ENCODE measurements around the gene FTSJ1.
"Not testable (repeated sequence)": the region's sequence is repeated elsewhere in the genome, so short reads cannot be mapped to it uniquely, and the experiment has no call there.

The FTSJ1 gene, protein sequence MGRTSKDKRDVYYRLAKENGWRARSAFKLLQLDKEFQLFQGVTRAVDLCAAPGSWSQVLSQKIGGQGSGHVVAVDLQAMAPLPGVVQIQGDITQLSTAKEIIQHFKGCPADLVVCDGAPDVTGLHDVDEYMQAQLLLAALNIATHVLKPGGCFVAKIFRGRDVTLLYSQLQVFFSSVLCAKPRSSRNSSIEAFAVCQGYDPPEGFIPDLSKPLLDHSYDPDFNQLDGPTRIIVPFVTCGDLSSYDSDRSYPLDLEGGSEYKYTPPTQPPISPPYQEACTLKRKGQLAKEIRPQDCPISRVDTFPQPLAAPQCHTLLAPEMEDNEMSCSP

GRCh38 chrX:48475774-48476577 lies at the start of gene FTSJ1:
Gene FTSJ1 (plus strand): TSS chrX:48476199. CDS start chrX:48478048, 1,849 bp downstream.
- peak; percentile 83 for DNase-seq

GRCh38 chrX:48427027-48427716 lies 48.8 kb upstream of the FTSJ1 start:
- not testable (repeated sequence) for DNase-seq

DNA sequence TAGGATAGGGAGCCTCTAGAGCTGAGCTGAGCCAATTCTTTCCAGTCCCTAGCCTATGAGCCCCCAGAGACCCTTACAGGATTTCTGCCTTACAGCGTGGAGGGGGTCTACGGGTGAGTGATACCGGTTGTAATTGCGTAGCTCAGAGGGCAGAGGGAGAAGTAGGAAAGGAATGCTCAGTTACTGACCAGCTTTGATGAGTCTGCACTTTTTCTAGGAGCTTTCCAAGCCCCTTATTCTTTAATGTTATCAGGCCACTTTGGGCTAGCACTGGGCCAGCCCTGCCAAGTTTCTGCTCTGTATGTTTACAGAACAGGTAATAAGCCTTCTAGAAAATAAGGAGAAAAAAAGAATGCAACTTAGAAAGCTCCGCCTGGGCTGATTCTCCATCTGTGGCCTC lies 46.4 kb upstream of the FTSJ1 start:
- DNase-seq = not testable (repeated sequence)

GRCh38 chrX:48430166-48430565 lies 45.8 kb upstream of the FTSJ1 start:
- DNase-seq = not testable (repeated sequence)

GRCh38 chrX:48433713-48434112 lies 42.3 kb upstream of the FTSJ1 start:
- DNase-seq = not testable (repeated sequence)

- DNase-seq = not testable (repeated sequence)
Observed at GRCh38 chrX:48447201-48447600, 28.8 kb upstream of the FTSJ1 start.

- DNase-seq = no peak
Observed at GRCh38 chrX:48450076-48450475, 25.9 kb upstream of the FTSJ1 start.

DNA sequence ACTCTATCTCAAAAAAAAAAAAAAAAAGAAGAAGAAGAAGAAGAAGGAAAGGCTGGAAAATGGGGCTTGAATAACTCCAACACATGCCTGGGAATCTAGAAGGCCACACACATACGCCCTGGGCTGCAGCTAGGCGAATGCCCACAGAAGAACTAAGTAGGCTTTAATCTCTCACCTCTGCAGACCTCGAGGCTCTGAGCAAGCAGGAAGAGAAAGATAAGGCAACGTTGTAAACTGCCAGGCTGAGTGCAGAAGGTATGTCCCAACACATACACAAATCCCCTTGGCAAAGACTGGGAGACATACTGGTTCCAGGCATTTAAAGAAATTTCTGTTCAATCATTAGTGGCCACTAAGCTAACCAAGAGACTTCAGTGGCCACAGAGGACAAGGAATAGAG lies 24.3 kb upstream of the FTSJ1 start:
- no peak for DNase-seq

GRCh38 chrX:48456628-48457331 lies 19.2 kb upstream of the FTSJ1 start:
- DNase-seq = no peak

DNA sequence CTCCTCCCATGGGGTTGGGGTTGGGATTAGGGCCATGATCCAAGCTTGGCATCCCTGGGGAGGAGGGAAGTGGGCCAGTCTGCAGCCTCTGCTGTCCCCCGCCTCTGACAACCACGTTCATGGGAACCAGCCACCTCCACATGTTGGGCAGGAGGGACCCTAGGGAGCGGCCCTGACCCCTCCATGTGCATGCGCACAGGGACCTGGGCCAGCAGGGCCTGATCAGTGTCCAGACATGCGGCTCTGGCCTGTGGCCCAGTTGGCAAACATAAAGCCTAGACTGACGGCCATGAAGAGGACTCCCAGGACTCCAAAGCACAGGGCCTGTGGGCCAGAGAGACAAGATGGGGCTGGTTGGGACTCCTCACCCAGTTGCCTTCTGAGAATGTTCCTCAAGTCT lies 17.3 kb upstream of the FTSJ1 start:
- DNase-seq = no peak

DNA sequence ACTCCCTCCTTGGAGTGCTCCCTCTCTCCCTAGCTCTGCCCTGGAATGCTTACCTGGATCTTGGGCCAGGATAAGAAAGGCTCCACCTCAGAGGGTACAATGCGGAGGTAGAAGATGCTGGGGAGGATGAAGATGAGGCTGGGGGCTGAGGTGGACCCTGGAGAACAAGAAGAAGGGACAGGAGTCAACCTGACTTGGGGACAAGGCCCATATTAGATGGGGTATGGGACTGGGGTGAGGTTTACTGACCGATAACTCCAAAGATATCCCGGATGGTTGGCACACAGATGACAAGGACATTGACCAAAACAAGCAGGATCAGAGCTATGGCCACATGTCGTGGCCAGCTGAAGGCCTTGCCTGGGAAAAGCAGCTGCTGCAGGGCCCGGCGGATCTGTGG lies 16.5 kb upstream of the FTSJ1 start:
- no peak for DNase-seq

DNA sequence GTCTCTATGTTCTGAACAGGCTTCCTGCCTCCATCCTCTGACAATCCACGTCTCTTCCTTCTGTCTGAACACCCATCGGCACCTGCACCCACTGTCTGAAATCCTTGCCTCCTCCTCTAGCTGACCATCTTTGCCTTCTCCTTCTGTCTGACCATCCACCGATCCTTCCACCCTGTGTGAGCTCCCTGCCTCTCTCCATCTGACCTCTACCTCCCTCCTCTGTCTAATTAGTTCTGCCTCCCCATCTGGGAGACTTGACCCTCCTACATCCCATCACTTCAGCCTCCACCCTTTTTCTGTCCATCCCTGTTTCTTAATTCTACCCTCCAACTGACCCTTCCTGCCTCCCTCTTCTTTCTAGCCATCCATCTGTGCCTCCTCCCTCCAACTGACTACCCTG lies 16.0 kb upstream of the FTSJ1 start:
- no peak for DNase-seq

- no peak for DNase-seq
Observed at GRCh38 chrX:48460606-48461005, 15.4 kb upstream of the FTSJ1 start.

GRCh38 chrX:48461830-48462229 lies 14.2 kb upstream of the FTSJ1 start:
- no peak for DNase-seq

DNA sequence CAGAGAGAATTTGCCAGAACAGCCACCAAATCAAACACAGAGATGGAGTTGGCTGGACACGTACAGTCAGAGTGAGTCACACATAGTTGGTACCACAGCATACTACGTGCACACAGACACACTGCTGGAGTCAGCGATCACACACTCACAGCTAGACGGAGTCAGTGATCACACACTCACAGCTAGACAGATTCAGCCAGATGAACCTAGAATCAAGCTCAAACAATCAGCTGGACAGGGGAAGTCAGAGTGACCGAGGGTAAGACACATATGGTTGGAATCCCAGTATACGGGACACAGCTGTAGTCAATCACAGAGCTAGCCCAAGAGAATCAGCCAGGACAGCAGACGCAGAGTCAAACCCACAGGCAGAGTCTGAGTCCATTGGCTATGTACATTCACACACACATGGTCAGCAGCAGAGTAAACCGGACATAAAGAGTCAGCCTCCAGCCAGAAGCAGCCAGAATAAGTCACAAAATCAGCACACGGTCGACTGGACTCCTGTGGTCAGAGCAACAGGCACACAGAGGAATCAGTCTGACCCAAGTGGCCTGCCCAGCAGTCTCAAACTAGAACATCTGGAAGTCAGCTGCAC lies 10.6 kb upstream of the FTSJ1 start:
- no peak for DNase-seq

GRCh38 chrX:48466696-48467095 lies 9.3 kb upstream of the FTSJ1 start:
- DNase-seq = no peak

DNA sequence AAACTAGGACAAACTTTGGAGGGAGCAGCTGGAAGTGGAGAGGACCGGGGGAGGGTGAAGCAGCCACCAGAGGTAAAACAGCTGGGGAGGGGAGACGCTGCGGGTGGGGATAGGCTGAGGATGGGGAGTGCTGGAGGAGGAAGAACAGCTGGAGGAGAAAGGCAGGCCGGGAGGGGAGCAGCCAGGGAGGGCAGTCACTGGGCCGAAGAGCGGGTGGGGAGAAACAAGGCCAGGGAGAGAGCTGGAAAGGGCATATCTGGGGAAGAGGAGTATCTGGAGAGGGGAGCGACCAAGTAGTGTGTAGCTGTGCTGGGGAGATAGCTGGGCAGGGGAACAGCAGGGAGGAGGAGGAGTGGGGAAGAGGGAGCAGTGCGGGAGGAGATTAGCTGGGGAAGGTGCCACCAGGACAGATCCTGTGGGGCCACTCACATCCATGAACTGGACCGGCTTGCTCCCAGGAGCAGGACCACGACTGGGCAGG lies 8.7 kb upstream of the FTSJ1 start:
- DNase-seq = no peak

DNA sequence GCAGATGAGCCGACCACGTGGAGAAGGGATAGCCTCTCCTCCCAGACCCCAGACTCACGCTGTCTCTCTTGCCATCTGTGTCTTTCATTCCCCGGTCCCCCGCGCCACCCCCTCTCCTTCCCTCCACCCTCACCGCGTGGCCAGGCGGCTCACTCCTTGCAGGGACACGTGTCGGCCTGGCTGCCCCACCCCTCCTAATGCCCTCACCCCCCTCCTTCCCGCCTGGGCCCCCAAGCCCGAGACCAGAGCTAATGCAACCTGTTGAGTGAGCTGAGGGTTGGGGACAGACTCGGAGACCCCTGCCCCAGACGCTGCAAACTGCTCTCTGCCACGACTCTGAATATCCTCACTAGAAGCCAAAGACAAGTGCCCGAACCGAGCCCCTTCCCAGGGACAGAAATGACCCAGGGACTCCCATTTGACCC lies 7.7 kb upstream of the FTSJ1 start:
- no peak for DNase-seq

GRCh38 chrX:48468693-48469691 lies 7.0 kb upstream of the FTSJ1 start:
- DNase-seq = no peak

GRCh38 chrX:48470110-48470832 lies 5.7 kb upstream of the FTSJ1 start, which contains the start of gene SLC38A5:
Gene SLC38A5 (minus strand): TSS chrX:48470260. CDS start chrX:48467924, 2,336 bp downstream.
- DNase-seq = no peak
